Glutamatergic neuron (in vitro differentiated cells): ENCODE measurements around the gene VPS37C. TPM values are rescaled to one million over a fixed set of nuclear protein-coding genes. Genes with fewer than 3 reads are reported as not detected.

Experiments used
- DNase-seq: peaks from one replicate; pipeline ENCODE4 v3.0.0; 2022
- H3K27ac Mint-ChIP-seq: one replicate; pipeline ENCODE4 v1.8.0; 2020; ENCODE audit warnings: mild to moderate bottlenecking, mixed read lengths, inconsistent platforms; ENCODE audit not compliant: unreplicated experiment
- H3K27me3 Mint-ChIP-seq: one replicate; pipeline ENCODE4 v1.8.0; 2020; ENCODE audit warnings: mild to moderate bottlenecking, moderate library complexity, mixed read lengths, inconsistent platforms; ENCODE audit not compliant: unreplicated experiment
- H3K36me3 Mint-ChIP-seq: one replicate; pipeline ENCODE4 v1.8.0; 2020; ENCODE audit warnings: mild to moderate bottlenecking, mixed read lengths, inconsistent platforms; ENCODE audit not compliant: unreplicated experiment
- H3K4me1 Mint-ChIP-seq: one replicate; pipeline ENCODE4 v1.8.0; 2020; ENCODE audit warnings: mild to moderate bottlenecking, low read depth, mixed read lengths, inconsistent platforms; ENCODE audit not compliant: unreplicated experiment
- H3K4me3 Mint-ChIP-seq: one replicate; pipeline ENCODE4 v1.8.0; 2020; ENCODE audit warnings: mild to moderate bottlenecking, mixed read lengths, inconsistent platforms; ENCODE audit not compliant: unreplicated experiment
- H3K9me3 Mint-ChIP-seq: one replicate; pipeline ENCODE4 v1.8.0; 2020; ENCODE audit warnings: mild to moderate bottlenecking, moderate library complexity, mixed read lengths, inconsistent platforms; ENCODE audit not compliant: unreplicated experiment
- total RNA-seq: library from RNA; stranded (reverse); fragmentation: NEBNext Ultra II Directional; extraction: Animal tissue kit (Norgen Biotek cat#: 25700); gene quantifications from one replicate; pipeline ENCODE4 v1.2.1, GENCODE V29; 2021; ENCODE audit not compliant: unreplicated experiment
- TF ChIP-seq, protein P1 (sequence below): fragments of 200-600 bp; sonication (generic); IDR thresholded peaks from one replicate; pipeline ENCODE4 v1.5.0; 2021; ENCODE audit not compliant: partially characterized antibody, unreplicated experiment

Gene VPS37C
- total RNA-seq, 1 donor from 2014 or later = 27.1 TPM

DNA sequence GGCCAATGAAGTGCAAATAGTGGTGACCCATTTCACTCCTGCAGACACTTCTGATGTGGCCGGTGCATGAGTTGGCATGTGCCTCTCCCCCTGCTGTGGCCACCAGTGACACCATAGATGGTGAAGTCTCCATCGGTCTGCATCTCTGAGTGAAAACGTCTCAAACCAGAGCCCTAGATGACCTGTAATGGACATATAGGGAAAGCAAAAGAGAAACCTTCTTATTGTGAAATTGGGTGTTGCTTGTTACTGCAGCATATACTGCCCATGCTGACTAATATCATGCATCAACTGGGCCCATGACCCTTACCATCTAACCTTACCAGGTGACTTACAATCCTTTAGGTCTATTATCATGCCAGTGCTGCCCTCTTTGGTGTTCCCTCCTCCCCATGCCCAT, 11.7 kb upstream of the VPS37C start:
- no peaks in the 10 kb centered on the region for H3K27me3 Mint-ChIP-seq
- peaks cover 4% of the 10 kb centered on the region for H3K4me1 Mint-ChIP-seq
- H3K4me3 Mint-ChIP-seq = no peak overlapping the region
- TF ChIP-seq, protein P1, sequence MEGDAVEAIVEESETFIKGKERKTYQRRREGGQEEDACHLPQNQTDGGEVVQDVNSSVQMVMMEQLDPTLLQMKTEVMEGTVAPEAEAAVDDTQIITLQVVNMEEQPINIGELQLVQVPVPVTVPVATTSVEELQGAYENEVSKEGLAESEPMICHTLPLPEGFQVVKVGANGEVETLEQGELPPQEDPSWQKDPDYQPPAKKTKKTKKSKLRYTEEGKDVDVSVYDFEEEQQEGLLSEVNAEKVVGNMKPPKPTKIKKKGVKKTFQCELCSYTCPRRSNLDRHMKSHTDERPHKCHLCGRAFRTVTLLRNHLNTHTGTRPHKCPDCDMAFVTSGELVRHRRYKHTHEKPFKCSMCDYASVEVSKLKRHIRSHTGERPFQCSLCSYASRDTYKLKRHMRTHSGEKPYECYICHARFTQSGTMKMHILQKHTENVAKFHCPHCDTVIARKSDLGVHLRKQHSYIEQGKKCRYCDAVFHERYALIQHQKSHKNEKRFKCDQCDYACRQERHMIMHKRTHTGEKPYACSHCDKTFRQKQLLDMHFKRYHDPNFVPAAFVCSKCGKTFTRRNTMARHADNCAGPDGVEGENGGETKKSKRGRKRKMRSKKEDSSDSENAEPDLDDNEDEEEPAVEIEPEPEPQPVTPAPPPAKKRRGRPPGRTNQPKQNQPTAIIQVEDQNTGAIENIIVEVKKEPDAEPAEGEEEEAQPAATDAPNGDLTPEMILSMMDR = no peak
- no peak for DNase-seq
- no peaks in the 10 kb centered on the region for H3K36me3 Mint-ChIP-seq
- H3K9me3 Mint-ChIP-seq = no peaks in the 10 kb centered on the region
- no peak overlapping the region for H3K27ac Mint-ChIP-seq

DNA sequence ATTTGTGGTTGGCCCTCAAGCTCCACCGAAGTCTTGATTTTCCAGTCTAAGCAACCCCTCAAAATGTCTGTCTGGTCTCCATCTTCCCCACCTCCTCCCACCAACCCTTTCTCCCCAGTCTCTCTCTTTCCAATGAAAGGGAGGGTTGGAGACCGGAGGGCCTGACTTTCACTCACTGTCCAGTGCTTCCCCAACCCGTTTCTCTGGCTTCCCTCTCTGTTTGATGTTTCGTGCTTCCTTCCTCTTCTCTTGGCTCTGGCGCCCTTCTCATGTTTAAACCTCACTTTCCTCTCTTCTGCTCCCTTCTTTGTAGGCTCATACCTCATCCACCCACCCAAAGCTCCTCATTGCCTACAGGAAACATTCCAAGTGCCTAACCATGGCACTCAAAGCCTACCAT, 11.1 kb upstream of the VPS37C start:
- no peak for DNase-seq
- no peak overlapping the region for H3K27ac Mint-ChIP-seq
- no peaks in the 10 kb centered on the region for H3K27me3 Mint-ChIP-seq
- no peak overlapping the region for H3K4me3 Mint-ChIP-seq
- H3K9me3 Mint-ChIP-seq = no peaks in the 10 kb centered on the region
- TF ChIP-seq, protein P1 = no peak
- no peaks in the 10 kb centered on the region for H3K36me3 Mint-ChIP-seq
- peaks cover 4% of the 10 kb centered on the region for H3K4me1 Mint-ChIP-seq

DNA sequence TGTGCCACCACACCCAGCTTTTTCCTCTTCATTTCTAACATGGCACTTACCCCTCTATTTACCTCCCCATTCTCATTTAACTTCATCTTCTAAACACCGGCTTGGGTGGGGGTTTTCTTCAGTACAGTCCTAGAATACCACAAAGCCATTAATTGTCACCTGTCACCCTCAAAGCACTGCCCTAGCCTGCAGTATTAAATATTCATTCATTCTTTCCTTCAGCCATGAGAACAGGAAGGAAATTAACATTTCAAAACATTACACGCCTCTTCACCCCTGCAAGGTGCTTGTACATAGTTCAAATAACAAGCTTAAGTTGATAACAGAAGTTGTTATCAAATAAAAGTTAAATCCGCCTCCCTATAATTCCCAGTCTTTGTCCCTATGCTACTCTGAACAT, 10.7 kb upstream of the VPS37C start:
- H3K27ac Mint-ChIP-seq = no peak overlapping the region
- no peaks in the 10 kb centered on the region for H3K27me3 Mint-ChIP-seq

DNA sequence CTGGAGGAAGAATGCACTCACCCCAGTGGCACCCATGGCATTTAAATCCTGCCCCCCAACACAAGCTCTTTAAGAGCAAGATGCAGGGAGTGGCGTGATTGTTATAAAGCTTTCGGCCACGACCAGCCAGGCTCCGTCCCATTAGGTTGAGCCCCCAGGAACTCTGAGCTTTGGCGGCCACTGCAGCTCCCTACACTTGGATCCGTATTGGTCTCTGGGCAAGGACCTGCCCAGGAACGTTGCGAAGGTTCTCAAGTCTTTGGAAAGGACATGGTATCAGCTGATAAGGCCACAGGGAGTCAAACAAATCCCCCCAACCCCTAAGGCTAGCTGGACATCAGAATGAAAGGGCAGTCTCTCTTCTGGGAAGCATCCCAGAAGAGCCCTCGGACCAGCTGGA, 9.3 kb upstream of the VPS37C start:
- Mint-ChIP-seq H3K4me3 (no peak overlapping the region), H3K27me3 (no peaks in the 10 kb centered on the region), H3K4me1 (no peaks in the 10 kb centered on the region), H3K27ac (no peak overlapping the region), H3K9me3 (no peaks in the 10 kb centered on the region), H3K36me3 (no peaks in the 10 kb centered on the region)
- no peak for DNase-seq
- TF ChIP-seq, protein P1 = no peak

More for the DNA sequence above, 10.7 kb upstream of the VPS37C start:
- Mint-ChIP-seq H3K36me3 (no peaks in the 10 kb centered on the region), H3K4me3 (no peak overlapping the region), H3K4me1 (peaks cover 4% of the 10 kb centered on the region), H3K9me3 (no peaks in the 10 kb centered on the region)
- DNase-seq = no peak
- TF ChIP-seq, protein P1 = no peak

DNA sequence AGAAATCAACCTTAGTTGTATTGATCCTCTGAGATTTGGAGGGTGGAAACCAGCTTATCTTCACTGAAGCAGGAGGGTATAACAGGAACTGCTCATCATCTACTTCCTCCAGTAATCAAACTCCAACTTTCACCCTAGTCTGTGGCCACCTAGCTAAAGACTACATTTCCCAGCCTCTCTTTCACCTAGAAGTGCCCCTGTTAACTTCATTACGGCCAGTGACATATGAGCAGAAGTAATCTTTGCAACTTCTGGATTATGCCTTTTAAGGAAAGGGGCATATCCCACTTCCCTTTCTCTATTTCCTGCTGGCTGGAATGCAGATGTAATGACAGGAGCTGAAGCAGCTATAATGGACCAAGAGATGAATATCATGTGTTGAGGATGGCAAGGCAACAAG, 7.6 kb upstream of the VPS37C start:
- peaks cover 2% of the 10 kb centered on the region for H3K9me3 Mint-ChIP-seq
- no peak for DNase-seq
- no peak overlapping the region for H3K27ac Mint-ChIP-seq
- no peaks in the 10 kb centered on the region for H3K36me3 Mint-ChIP-seq
- no peak overlapping the region for H3K4me3 Mint-ChIP-seq
- no peaks in the 10 kb centered on the region for H3K27me3 Mint-ChIP-seq
- H3K4me1 Mint-ChIP-seq = peaks cover 2% of the 10 kb centered on the region
- TF ChIP-seq, protein P1 = no peak
